SU-DHL-6 (cell line): ENCODE results near the gene LAMC3.

Experiments used
- EZH2phosphoT487 ChIP-seq: fragments of 200-600 bp; sonication (generic), shearing (Covaris generic); conservative IDR thresholded peaks from 2 replicates; pipeline ENCODE4 v1.6.1; 2018; ENCODE audit warnings: mild to moderate bottlenecking, antibody characterized with exemption, low read length, moderate library complexity, mixed read lengths
- TF ChIP-seq, protein P1 (sequence below): fragments of 200-600 bp; sonication (generic); IDR thresholded peaks from one replicate; pipeline ENCODE4 v1.5.1; 2017; ENCODE audit warnings: antibody characterized with exemption, mild to moderate bottlenecking, low read length, moderate library complexity; ENCODE audit not compliant: insufficient read depth, poor library complexity, severe bottlenecking

- TF ChIP-seq, protein P1, sequence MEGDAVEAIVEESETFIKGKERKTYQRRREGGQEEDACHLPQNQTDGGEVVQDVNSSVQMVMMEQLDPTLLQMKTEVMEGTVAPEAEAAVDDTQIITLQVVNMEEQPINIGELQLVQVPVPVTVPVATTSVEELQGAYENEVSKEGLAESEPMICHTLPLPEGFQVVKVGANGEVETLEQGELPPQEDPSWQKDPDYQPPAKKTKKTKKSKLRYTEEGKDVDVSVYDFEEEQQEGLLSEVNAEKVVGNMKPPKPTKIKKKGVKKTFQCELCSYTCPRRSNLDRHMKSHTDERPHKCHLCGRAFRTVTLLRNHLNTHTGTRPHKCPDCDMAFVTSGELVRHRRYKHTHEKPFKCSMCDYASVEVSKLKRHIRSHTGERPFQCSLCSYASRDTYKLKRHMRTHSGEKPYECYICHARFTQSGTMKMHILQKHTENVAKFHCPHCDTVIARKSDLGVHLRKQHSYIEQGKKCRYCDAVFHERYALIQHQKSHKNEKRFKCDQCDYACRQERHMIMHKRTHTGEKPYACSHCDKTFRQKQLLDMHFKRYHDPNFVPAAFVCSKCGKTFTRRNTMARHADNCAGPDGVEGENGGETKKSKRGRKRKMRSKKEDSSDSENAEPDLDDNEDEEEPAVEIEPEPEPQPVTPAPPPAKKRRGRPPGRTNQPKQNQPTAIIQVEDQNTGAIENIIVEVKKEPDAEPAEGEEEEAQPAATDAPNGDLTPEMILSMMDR, result no peak
- no peak for TF ChIP-seq EZH2phosphoT487
These were observed 7.0 kb upstream of the LAMC3 start for GRCh38 chr9:131001990-131002389.
